T-helper 1 cell (primary cell): ENCODE data around the gene RASSF5.
"Not testable (repeated sequence)": the region's sequence is repeated elsewhere in the genome, so short reads cannot be mapped to it uniquely, and the experiment has no call there.

ENCODE experiments used
- DNase-seq, 5 donors: peaks; one replicate each; pipeline ENCODE4 v3.0.0-alpha.2; 2012 to 2020

RASSF5 gene

DNA sequence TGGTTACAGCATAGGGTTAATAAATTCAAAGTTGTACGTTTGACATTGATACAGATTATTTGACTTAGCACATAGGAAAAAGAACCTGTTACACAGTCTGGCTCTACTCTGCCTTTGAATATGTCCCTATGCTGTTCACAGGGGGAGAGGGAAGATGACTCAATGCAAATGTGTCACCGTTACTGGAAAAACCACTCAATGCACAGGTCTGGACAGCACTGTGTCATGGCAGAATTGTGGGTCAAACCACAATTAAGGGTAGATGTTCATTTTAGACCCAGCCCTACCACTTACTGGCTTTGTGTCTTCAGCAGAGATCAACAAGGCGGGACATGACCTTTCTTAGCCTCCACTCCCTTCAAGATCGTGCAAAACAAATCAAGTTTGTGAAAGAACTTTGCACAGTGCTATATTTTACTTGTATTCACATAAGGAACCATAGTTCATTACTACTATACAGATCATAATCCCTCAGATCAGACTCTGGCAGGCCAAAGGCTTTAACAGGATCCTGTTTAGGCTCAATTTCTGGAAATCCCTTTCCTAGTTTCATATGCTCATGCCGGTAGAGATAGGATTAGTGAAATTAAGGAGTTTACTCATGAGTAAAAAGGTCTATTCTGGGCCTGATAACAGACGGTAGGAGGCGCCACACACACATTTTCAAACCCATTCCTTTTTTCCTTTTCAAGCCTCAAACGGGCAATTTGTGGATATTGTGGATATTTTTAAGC is 82.9 kb downstream of the RASSF5 start:
- DNase-seq: peak in 1 of 5 donors; percentile 95

- DNase-seq: no peak
These were observed 83.9 kb downstream of the RASSF5 start for GRCh38 chr1:206591226-206591625.

GRCh38 chr1:206591696-206592095 is 84.4 kb downstream of the RASSF5 start:
- DNase-seq: no peak

DNA sequence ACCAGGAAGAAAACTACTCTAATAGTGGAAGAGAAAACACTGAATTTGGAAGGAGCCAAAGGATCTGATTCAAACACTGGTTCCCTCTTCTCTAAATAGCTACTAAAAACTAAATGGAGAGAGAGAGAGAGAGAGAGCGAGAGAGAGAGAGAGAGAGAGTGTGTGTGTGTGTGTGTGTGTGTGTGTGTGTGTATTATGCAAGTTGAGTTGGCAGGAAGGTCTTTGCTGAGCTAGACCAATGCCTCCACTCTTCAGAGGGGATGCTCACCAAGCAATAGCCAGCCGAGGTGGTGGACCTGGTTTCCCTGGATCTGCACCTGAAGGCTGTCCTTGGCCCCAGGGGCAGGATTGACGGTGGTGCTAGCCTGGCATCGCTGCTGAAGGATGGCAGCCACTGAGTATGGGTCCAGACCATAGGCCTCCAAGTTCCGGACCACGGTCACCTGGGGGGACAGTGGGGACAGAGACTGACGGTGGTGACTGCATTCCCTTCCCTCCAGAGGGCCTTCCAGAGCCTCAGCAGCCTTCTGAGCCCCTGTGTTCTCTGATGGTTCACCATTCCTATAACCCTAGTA is 86.1 kb downstream of the RASSF5 start:
- no peak for DNase-seq

- no peak for DNase-seq
These were observed 88.4 kb downstream of the RASSF5 start for GRCh38 chr1:206595581-206596318.

GRCh38 chr1:206596319-206596666 is 89.0 kb downstream of the RASSF5 start:
- DNase-seq: no peak

- DNase-seq: no peak
These were observed 93.2 kb downstream of the RASSF5 start for GRCh38 chr1:206600527-206600926.

- no peak for DNase-seq
These were observed 97.5 kb downstream of the RASSF5 start for GRCh38 chr1:206604861-206605260.

GRCh38 chr1:206606867-206607266 is 99.5 kb downstream of the RASSF5 start:
- DNase-seq: peak in 1 of 5 donors; percentile 35

- DNase-seq: peak in 4 of 5 donors; percentile 39 to 61 (median 48)
These were observed 100.9 kb downstream of the RASSF5 start for GRCh38 chr1:206608108-206608698.

DNA sequence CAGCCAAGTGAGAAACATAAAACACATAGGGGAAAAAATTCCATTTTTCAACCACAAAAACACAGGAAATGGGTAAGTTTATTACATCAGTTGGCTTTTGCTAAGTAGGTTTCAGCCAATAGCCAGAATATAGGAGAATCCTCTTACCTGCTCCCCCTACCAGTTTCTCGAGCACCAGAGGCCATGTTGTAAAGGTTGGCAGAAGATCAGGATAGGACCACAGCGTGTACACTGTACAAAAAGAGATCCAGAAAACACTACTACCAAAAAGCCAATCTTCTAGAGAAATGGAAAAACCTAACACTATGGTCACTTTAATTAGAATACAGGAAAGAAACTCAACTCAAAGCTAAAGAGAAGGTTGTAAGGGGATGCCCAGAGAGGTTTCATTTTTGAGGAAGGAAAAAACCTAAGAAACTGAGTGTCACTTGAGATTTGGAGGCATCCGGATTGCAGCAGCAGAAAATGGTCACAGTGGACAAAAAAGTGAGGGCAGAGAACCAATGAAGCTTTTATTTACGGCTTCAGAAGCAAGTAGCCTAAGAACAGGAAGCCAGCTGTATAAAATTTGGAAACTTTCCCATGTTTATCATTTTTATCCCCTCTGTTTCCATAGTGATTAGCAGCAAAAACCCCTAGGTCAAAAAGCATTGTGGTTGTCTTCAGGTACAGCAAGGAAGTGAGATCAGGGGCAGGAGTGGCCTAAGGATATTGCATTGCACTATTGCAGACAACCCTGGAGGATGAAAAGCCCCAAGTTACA is 102.1 kb downstream of the RASSF5 start:
- peak in 1 of 5 donors; percentile 43 for DNase-seq

- DNase-seq: peak; percentile 89 to 96 (median 90)
These were observed 105.0 kb downstream of the RASSF5 start, which contains the start of gene EIF2D for GRCh38 chr1:206612129-206612876. Gene EIF2D, minus strand, starts transcription at chr1:206612465. Its CDS starts 123 bp downstream, at chr1:206612342.

- not testable (repeated sequence) for DNase-seq
These were observed 119.1 kb downstream of the RASSF5 start for GRCh38 chr1:206626396-206626795.

- DNase-seq: no peak
These were observed 121.6 kb downstream of the RASSF5 start for GRCh38 chr1:206628916-206629315.

GRCh38 chr1:206631085-206631509 is 123.8 kb downstream of the RASSF5 start:
- DNase-seq: peak in 1 of 5 donors; percentile 22

- DNase-seq: no peak
These were observed 126.4 kb downstream of the RASSF5 start for GRCh38 chr1:206633708-206634121.

DNA sequence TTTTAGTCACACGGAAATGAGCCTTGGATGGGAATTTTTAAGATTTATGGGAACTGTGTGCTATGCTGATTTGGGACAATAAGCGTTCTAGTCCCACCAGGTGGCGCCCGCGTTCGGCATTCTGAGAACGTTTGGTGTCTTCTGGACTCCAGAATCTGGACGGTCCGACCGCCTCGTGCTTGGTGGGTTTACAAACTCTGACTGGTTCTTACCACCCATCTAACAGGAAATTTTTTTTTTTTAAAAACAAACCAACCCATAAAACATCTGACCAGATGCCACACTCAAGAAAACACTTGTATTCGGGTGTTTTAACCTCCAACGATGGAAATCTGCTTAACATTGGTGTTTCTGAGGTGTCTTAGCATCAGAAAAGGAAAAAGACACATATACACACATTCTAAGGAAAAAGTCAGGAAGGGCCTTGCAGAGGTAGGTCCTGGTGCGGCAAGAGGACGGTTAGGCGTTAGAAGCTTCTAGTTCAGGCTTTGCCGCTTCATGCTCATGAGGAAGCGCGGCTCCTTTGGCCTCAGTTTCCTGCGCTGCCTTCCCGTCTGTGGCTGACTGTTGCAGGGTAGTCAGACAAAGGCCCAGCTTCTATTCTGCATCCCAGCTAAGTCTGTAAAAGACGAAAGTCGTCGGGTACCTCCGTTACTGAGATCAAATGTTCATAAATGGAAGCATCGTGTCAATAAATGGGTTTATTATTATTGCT is 127.2 kb downstream of the RASSF5 start:
- DNase-seq: peak; percentile 55 to 68 (median 62)

GRCh38 chr1:206635080-206635977 is 128.0 kb downstream of the RASSF5 start, which contains the start of gene DYRK3:
Gene DYRK3, plus strand, starts transcription at chr1:206635536. Its CDS starts 168 bp downstream, at chr1:206635704.
- DNase-seq: peak; percentile 81 to 94 (median 86)

GRCh38 chr1:206635978-206636345 is 128.6 kb downstream of the RASSF5 start:
- peak in 1 of 5 donors; percentile 9 for DNase-seq

GRCh38 chr1:206636671-206637070 is 129.3 kb downstream of the RASSF5 start:
- DNase-seq: no peak
